Measurements from ENCODE around the gene PAM.
"Not testable (repeated sequence)": the region's sequence is repeated elsewhere in the genome, so short reads cannot be mapped to it uniquely, and the experiment has no call there.

PAM gene

DNA sequence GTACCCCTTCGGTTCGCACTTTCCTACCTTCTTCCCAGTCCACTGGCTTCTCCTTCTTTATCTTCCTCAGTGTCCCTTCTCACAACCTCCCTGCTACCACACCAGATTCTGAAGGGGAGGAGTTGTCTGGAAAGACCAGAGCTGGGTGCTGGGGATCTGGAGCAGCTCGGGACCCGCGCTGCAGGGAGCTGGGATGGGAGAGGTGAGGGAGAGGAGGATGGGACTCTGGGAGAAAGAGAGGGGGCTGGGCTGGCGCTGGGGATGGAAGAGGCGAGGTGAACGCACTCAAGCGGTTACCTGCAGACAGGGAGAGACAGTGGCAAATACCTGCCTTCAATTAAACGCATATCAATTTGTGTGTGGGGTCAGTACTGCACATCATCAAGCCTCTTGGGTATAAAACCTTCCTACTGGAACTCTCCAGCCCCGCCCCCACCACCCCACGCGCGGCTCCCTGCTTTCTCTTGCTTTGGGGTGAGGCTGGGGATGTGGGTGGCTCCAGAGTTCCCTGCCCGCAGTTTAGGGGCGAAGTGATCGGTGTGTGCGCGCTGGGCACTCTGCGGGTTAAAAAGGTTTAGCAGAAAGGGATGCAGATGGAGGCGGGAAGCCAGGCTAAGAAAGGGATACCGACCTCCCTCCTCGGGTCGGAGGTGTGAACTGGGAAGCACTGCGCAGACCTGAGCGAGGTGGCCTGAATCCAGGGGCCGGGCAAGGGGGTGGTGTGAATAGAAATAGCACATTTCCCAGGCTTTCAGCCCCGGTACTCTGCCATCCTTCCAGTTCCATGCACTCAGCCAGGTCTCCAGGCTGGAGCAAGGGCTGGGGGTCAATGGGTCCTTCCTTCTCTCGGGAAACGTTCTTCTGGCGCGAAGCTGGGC, 977 bp upstream of the PAM start:
- no peak for DNase-seq

DNA sequence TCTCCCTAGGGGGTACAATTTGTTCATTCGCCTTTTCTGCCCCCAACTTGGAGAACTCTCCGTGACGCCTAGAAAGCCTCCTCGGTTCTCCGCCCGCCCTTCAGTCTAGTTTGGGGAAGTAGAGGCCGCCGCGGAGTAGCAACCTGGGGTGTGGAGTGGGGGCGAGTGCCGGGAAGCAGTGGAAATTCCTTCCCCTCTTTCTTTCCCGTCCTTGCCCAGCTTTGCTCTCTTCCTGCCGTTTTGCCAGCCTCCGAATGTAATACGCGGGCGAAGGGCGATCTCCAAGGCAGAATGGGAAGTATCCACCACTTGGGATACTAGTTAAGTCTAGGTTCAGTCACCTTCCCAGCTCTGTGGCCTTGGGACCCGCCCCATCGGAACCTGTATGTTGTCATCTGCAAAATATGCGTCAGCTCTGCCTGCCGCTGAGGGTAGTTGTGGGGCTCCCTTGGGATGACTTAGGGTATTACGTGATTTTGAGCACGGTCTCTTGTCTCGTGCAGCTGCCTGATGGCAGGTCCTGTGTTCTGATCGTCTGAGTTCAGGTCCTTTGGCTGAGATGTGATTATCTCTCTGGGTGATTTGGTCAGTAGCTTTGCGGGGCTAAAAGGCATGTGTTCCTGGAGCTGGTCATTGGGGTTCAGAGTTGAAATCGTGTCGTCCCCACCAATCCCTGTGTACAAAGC, 724 bp downstream of the PAM start:
- DNase-seq: peak; percentile 65

DNA sequence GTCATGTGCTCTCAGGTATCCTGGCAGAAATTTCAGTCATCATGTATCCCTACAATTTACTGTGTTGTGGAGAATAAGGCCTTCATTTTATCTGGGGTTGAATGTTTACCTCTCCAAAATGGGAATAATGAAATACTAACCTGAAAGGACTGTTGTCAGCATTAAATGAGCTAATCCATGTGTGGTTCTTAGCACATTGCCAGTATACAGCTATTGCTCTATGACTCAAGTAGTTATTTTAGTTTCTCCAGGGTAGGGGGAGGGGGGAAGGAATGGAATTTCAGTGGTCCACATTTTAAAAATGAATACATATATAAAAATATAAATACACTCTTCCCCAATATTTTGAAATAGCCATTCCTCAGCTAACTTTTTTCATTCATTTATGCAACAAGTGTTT, 3.5 kb downstream of the PAM start:
- DNase-seq: no peak

DNA sequence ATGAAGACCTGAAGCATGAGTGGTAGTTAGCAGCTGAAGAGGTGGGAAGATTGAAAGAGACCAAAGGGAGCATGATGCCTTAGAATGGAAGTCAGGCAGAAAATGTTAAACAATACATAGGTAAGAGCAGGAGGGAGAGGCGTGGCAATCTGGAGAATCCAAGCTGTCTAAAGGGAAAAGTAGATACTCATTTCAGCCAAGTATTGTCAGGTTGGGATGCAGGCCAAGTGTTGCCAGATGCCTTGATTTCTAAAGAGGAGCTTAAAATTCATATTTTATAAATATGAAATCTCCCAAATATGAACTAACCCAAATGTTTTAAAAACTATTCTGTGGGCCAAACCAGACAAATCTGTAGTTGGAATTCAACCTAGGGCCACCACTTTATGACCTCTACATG, 4.2 kb downstream of the PAM start:
- DNase-seq: no peak

DNA sequence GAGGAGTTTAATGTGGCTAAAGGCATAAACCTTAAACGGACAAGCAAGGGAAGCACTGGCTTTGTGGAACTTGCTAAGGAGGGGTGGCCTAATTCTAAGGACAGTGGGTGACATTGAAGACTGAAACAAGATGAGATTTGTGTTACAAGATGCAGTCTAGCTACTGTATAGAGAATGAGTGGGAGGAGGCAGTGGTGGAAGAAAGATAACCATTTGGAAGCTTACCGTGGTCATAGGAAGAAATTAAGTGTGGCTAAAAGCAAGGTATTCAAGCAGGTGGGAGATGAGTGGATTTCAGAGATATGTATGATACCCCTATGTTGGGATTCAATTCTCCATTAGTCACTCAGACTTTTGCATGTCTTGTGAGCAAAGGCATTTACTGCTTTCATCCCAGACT, 4.6 kb downstream of the PAM start:
- no peak for DNase-seq

DNA sequence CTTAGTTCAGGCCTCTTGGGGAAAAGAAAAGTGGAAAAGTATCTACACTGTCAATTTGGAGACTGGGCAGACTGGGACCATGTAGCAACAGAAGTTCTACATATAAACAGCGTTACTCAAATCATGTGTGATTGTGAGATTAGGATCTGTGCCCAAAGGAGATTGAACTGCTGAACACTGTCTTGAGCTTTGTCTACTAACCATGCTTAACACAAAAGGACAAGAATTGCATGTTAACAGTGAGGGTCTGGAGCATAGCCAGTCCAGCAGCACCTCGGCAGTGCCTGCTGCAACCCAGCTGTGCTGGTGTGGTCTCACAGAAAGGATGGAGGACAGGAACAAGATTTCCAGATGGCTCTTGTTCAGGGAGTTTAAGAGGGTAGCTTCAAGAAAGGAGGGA, 5.7 kb downstream of the PAM start:
- DNase-seq: no peak

DNA sequence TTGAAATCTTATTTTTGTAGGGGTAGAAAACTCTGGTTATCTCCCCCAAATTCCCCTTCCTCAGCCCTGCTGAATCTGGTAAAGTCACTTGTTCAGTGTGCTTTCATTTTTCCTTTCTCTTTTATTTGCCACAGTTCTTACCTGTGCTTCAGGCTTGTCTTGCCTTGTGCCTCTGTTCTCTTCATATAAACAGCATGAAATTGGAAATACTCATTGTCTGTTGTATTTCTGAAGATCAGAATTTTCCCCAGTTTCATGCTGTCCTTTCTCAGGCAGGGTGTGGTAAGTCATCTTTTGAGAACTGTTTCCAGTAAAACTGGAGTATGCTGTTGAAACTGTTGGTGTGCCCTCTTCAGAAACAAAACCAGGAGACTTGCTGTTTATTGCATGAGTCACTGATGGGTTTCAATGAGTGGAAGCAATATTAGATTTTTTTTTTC, 7.0 kb downstream of the PAM start:
- no peak for DNase-seq

DNA sequence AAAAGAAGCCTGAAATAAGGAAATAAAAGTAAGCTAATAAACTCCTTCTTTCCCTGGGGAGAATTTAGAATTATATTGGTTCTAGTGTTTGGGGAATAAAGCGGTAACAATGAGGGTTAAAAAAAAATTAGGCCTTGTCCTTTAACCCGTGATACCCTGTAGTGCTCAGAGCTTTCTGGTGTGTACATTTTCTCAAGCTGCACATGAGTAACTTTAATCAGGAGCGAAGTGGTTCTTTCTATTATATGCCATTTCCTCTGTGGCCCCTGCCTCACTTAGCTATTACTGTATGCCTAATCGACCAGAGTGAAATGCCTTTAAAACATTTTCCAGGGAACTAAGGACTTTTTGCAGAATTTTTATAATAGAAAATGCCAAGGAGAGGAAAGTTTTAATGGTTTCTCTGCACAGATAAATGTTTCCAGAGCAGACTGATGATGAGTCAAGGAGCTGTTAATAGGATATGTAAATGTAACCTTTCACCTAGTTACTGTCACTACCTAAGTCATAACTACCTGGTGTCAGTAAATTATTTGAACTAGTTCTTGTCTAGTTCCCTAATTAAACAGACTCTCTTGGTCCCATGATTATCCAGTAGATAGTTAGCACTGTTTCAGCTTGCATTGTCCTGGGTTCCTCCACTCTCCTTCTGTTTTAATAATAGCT, 7.6 kb downstream of the PAM start:
- no peak for DNase-seq

DNA sequence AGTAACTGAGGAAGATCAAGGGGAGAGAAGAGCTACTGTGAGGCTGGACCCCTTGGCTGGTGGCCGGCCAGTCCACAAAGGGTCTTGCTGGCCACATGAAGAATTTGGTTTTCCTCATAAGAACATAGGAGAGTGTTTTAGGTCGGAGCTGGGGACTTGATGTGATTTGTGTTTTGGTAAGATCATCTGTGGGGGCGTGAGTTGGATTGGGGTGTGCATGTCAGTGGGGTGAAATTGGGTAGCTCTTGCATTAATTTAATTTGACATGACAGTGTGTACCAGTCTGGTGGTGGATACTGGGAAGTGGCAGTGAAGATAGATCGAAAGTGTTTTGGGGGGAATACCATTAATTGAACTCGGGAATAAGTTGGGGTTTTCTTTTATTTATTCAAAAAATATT, 8.6 kb downstream of the PAM start:
- DNase-seq: no peak

DNA sequence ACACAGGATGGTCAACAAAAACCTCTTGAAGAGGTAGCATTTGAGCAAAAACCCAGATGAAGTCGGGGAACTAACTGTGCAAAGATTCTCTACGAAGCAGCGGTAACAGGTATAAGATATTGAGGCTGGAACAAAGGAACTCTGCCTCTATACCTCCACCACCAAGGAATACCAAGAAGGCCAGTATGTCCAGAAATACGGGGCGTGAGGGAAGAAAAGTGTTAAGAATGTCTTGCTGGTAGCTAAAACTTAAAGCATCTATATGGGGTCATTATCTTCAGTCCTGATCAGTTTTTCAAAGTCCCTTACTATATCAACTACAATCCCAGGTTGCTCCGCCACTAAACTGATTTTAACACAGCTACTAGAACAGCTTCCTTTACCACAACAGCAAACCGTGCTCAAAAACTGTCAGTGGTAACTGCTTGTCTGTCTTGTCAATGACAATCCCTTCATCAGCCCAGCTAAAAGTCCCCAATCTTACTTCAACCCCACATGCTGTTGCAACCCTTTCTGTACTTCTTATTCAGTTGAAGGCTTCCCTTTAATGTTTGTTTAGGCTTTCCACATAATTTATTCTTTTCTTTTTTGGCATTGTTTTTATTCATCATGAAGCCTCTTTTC, 9.4 kb downstream of the PAM start:
- no peak for DNase-seq

DNA sequence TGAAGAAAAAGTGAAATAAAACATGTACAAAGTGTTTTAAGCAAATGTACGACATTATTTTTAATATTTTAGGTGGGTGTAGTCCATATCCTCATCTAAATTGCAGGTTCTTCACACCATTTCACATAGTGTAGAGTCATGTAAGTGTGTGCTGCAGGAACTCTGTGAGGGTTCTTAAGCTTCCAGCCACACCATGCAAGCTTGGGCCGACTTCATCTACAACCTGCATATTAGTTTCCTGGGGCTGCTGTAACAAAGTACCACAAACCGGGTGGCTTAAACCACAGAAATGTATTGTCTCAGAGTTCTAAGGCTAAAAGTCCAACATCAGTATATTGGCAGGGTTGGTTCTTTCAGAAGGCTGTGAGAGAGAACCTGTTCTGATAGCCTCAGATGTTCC, 10.2 kb downstream of the PAM start:
- no peak for DNase-seq

DNA sequence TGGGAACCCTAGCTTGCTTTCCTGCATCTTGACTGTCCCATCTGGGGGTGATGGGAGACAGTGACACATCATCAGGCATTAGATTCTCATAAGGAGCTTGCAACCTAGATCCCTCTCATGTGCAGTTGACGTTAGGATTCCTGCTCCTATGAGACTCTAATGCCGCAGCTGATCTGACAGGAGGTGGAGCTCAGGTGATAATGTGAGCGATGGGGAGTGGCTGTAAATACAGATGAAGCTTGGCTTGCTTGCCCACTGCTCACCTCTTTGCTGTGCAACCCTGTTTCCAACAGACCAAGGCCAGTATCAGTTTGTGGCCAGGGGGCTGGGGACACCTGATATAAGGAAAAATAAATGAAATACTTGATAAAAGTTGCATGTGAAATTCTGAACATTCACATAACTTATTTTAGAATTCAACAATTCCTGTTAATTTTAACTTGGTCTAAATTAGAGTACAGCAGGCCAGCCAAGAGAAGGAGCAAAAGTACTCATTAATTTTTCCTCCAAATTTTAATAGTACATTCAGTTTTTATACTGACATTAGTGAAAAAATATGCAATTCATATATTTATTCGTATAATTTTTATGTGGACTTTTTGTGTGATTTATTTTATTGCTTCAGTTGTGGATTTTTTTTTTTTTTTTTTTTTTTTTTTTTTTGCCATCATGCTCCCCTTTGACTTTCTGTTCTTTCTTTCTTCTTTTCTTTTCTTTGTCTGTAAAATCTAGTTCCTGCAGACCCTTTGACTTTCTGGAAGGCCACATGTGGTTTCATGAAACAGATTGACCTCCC, 11.4 kb downstream of the PAM start:
- no peak for DNase-seq

DNA sequence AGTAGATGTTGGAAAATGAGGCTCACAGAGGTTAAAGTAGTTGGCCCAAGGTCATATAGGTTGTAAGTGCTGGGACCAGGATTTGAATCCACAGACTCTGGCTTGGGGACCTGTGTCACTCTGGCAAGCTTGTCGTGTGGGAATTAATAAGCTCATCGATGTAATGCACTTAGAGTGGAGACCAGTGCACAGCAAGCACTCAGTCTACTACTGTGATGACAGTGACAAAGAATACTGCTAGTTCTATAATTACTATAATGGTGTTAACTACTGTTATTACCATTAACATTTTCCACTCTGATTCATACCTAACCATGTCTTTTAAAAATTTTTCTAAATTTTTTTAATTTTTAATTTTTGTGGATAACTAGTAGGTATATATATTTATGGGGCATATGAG, 12.8 kb downstream of the PAM start:
- no peak for DNase-seq

DNA sequence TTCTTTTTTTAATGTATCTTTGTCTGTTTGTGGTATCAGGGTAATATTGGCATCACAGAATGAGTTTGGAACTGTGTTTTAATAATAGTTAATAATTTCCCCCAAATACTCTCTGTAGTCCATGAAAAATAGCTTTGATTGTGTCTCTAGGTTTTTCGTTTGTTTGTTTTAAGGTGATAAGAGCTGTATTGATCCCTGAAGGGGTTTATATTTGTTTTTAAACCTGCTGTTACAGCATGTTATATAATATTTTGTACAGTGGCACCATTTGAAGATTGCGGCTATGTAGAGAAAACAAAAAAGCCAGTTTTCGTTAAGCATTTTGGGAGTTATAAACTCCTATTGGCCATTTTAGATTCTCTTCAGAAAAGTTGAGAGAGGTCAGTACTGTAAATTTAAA, 15.7 kb downstream of the PAM start:
- no peak for DNase-seq

DNA sequence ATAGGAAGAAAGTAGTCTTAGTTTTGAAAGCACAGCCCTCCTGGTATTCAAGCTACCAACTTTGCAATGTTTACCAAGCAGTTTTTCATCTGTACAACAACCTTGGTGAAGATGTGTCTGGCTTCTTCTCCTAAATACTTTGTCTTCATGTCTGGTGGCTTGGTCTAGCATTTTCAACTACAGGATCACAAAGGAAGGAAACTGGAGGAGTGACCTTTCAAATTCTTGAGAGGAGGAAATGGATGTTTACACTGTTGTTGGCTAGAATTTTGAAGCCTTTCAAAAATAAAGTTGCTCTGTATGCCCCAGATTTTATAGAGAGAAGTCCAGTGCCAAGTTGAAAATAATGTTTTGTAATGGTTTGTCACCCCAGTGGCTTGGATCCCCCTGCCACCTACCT, 16.3 kb downstream of the PAM start:
- no peak for DNase-seq

DNA sequence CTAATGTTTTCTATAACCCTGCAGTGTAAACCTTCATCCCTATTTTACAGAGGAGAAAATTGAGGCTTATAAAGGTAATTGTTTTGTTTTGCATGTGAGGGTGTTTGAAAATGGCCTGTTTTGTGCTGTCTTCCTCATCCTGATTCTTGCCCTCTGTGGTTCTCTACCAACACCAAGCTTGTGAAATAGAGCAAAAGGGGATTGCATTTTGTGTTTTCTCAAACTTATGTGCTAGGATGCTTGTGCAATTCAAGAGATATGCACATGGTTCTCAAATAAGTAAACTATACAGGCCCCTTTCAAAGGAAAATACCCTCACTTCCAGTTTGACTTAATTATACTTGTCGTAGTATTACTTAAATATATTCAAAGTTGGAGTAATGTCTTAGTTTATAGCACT, 17.2 kb downstream of the PAM start:
- DNase-seq: no peak

DNA sequence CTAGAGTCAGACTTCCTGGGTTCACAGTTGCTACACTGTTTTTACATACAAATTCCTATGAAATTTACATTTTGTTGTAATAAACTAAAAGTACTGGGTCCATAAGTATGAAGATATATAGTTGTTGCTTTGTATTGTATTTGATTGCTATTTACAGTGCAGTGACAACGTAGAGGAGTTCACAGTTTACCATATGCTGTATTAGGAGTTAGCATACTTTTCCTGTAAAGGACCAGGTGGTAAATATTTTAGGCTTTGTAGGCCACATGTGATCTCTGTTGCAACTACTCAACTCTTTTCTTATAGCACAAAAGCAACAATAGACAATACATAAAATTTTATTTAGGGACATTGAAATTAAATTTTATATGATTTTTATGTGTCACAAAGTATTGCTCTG, 18.0 kb downstream of the PAM start:
- no peak for DNase-seq

DNA sequence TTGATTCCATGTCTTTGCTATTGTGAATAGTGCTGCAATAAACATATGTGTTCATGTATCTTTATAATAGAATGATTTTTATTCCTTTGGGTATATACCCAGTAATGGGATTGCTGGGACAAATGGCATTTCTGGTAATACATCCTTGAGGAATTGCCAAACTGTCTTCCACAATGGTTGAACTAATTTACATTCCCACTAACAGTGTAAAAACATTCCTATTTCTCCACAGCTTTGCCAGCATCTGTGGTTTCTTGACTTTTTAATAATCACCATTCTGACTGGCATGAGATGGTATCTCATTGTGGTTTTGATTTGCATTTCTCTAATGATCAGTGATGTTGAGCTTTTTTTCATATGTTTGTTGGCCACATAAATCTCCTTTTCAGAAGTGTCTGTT, 20.7 kb downstream of the PAM start:
- DNase-seq: not testable (repeated sequence)

DNA sequence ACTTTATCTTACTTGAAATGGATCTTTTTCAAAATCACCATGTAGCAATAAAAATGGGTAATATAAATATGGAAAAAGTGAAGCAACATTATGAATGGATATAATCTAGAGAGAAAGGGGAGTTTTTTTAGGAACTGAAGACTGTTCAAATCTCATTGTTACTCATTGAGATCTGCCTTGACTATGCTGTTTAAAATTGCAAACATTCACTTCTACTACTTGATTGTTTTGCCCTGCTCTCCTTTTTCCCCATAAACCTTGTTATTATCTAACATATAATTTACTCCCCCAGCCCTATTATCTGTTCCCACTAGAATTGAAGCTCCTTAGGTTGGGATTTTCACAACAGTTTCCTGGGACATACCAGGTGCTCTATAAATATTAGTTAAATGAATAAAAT, 22.0 kb downstream of the PAM start:
- no peak for DNase-seq

DNA sequence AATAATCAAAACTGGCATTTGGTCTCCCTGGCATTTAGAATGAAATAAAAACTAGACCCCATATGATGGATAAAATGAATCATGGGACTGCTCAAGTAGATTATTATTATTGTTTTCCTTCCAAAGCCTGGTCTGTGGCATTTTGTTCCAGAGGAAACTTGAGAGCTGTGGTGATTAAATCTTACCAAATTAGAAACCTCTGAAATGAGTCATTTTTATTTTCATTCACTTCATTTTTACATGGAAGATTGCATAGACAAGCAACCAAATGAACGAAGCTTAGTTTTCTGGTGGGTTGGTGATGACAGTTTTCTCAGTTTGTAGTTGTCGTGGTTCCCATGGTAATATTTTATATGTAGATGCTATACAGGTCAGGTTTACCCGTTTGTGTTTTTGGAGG, 23.4 kb downstream of the PAM start:
- DNase-seq: no peak

DNA sequence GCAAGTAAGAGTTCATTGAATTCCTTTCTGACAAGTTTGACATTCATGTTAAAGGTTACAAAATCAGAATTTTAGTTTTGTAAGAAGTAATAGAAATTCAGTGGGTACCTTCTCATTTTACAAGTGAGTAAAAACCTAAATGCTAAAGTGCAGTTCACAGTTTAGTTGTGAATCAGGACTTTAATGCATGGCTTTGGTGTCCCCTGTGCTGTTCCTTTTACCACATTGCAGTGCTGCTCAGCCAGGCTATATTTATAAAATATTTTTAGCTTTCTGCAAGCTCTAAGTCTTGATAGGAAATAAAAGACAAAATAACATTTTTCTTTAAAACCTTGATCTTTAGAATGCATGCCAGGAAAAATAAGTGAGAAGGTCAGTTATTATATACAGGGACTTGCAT, 26.3 kb downstream of the PAM start:
- no peak for DNase-seq

DNA sequence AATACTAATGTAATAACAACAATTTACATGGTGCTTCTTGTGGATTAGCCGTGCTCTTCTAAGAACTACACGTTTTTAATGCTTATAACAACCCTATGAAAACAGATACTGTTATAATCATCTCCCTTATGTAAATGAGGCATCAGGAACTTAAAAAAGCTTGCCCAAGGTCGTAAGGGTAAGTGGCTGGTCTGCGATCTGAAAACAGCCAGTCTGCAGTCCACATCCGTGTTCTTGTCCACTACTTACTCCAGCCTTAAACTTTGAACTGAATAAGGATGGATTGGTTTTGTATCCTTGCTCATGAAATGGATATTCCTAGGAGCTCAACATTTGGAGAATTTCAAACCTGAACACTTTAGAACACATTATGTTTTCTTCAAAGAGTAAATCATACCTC, 26.7 kb downstream of the PAM start:
- DNase-seq: no peak

All from right hindlimb (tissue), 1 donor.